GM19328 (cell line): ENCODE data around the gene TICAM1.
A peak's percentile ranks its signal among the peaks of the same experiment; 100 is the strongest.
"Not testable (repeated sequence)": the region's sequence is repeated elsewhere in the genome, so short reads cannot be mapped to it uniquely, and the experiment has no call there.

Experiments used
- ATAC-seq: cut with Tn5 transposase; IDR thresholded peaks from one replicate; pipeline ENCODE4 v1.9.1; 2021; ENCODE audit warnings: mild to moderate bottlenecking, moderate library complexity; ENCODE audit not compliant: unreplicated experiment

The TICAM1 gene

GRCh38 chr19:4845975-4846374 lies 14.5 kb upstream of the TICAM1 start:
- not testable (repeated sequence) for ATAC-seq

GRCh38 chr19:4844348-4845179 lies 13.1 kb upstream of the TICAM1 start:
- no peak for ATAC-seq

- no peak for ATAC-seq
Measured at GRCh38 chr19:4843647-4843965, 12.1 kb upstream of the TICAM1 start.

- no peak for ATAC-seq
Measured at GRCh38 chr19:4839192-4839591, 7.7 kb upstream of the TICAM1 start.

DNA sequence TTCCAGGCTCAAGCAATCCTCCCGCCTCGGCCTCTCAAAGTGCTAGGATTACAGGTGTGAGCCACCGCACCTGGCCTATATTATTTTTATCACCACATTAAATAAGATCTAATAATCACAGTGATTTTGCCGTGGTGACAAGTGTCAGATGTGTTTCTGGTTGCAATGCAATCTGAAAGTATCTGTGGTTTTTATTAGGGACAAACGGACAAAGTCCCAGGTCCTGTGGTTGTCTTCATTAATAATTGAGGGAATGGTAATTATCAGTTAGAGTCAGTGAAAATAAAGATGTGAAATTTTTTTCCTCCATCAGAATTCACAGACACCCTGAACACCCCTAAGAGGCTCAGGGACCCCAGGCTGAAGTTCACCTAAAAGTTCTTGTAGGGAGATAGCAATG lies 1.3 kb upstream of the TICAM1 start:
- no peak for ATAC-seq

DNA sequence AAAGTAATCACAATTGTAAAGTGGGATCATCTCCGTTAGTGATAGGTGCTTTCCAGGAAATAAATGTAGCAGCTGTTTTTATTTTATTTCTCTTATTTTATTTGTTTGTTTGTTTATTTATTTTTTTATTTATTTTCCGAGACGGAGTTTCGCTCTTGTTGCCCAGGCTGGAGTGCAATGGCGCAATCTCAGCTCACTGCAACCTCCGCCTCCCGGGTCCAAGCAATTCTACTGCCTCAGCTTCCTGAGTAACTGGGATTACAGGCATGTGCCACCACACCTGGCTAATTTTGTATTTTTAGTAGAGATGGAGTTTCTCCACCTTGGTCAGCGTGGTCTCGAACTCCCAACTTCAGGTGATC lies 448 bp upstream of the TICAM1 start:
- ATAC-seq, result not testable (repeated sequence)

DNA sequence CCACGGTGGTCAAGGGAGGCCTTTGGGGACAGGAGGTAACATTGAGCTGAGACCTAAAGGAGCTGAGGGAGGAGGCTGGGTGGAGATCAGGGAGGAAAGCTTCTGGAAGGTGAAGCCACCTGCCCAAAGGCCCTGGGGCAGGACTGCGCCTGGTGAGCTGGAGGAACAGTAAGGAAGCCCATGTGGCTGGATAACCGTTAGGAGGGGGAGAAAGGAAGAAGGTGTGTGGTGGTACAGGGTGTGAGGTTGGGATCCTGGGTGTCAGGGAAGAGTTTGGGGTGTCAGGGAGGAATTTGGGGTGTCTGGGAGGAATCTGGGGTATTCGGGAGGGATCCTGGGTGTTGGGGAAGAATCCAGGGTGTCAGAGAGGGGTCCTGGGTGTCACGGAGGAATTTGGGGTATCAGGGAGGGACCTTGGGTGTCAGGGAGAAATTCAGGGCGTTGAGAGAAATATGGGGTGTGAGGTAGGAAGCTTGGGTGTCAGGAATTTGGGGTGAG lies 695 bp downstream of the TICAM1 start:
- ATAC-seq, result no peak

- no peak for ATAC-seq
Measured at GRCh38 chr19:4830332-4830731, 1.2 kb downstream of the TICAM1 start.

GRCh38 chr19:4829001-4829712 lies 2.4 kb downstream of the TICAM1 start:
- no peak for ATAC-seq

DNA sequence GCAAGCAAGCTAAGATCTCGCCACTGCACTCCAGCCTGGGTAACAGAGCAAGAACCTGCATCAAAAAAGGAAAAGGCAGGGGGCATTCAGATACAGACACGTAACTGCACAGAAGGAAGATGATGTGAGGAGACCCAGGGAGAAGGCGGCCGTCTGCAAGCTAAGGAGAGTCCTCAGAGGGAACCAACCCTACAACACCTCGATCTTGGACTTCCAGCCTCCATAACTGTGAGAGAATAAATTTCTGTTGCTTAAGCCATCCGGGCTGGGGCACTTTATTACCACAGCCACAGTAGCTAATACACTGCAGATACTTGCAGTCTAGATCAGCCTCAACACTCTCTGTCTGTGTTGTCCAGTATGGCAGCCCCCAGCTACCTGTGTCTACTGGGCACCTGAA lies 7.9 kb downstream of the TICAM1 start:
- no peak for ATAC-seq

- not testable (repeated sequence) for ATAC-seq
Measured at GRCh38 chr19:4822354-4822753, 9.2 kb downstream of the TICAM1 start.

- ATAC-seq, result no peak
Measured at GRCh38 chr19:4821265-4821664, 10.2 kb downstream of the TICAM1 start.

GRCh38 chr19:4817467-4818277 lies 13.8 kb downstream of the TICAM1 start:
- ATAC-seq, result no peak

DNA sequence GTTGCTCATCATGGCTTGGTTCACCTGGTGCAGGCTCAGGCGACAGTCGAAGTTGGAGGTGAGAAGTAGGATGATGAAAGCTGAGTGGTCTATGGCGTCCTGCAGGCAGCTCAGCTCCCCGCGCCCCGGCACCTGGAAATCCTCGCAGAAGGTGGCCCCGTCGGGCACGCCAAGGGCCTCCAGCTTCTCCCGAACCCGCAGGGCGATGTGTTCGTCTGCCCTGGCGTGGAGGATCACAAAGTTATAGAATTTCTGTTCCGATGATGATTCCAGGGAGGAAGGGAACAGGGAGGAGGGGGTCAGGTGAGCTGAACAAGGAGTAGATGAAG lies 14.6 kb downstream of the TICAM1 start:
- no peak for ATAC-seq

DNA sequence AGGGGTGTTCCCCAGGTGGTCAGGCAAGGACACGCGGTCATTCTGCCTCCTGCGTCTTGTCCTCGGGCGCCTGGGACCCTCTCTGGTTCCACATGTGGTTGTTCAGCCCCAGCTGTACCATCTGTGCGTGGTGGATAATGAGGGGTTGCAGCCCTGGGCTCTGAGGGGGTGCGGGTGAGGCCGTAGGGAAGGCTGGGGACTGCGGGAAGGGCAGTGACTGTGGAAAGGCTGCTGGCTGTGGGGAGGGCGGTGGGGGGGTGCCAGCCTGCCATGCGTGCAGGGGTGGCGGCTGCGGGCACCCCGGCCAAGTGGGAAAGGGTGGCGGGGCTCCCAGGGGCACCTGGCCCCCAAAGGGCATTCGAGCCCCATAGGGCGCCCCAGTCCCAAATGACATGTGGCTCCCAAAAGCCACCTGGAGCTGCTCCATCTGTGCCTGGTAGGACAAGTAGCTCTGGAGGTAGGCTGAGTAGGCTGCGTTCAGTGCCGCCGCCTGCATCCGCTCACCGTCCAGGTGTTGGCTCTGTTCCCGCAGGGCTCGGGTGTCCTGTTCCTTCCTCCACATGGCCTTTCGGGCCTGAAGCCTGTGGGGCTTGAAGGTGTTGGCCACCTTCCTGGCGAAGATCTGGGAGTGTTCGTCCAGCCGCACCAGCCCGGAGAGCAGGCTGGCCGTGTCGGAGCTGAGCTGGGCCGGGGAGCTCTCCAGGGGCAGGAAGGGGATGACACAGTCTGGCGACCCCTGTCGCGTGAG lies 15.1 kb downstream of the TICAM1 start:
- no peak for ATAC-seq

DNA sequence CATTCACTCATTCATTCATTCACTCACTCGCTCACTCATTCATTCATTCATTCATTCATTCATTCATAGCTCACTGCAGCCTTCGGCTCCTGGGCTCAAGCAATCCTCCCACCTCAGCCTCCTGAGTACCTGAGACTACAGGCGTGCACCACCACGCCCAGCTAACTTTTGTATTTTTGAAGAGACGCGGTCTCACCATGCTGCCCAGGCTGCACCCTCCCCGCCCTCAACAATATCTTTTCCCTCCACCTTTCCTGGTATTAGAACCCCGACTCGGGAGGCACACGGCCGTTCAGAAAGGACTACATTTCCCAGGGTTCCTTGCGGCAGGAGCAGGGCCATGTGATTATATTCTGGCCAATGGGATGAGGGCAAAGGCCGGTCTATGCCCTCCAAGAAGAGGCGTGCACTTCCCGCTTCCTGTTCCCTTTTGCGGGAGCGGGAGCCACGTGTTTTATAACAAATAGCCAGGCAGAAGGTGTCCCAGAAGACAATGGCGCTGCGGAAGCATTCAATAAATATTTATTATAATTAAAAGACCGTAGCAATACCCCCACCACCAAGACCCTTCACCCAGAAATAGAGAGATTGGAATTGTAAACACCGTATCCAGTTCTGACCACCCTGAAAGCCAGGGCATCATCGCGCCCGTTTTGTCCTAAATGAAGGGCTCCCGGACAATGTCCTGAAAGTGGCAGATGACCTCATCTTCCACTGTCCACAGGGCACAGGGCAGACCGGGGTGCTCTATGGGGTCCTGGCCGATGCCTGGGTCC lies 15.9 kb downstream of the TICAM1 start:
- peak; percentile 51 for ATAC-seq

GRCh38 chr19:4814625-4815425 lies 16.7 kb downstream of the TICAM1 start:
- ATAC-seq, result no peak

GRCh38 chr19:4811328-4812131 lies 20.0 kb downstream of the TICAM1 start:
- ATAC-seq, result no peak

- ATAC-seq, result no peak
Measured at GRCh38 chr19:4807188-4807587, 24.3 kb downstream of the TICAM1 start.
